HG02798 (cell line): ENCODE results near the gene SKOR2.

Experiments used
- ATAC-seq: cut with Tn5 transposase; IDR thresholded peaks from one replicate; pipeline ENCODE4 v1.9.1; 2021; ENCODE audit warnings: mild to moderate bottlenecking; ENCODE audit not compliant: unreplicated experiment, poor library complexity

The SKOR2 gene

GRCh38 chr18:47260924-47261701, 9.7 kb upstream of the SKOR2 start:
- ATAC-seq: no peak

- no peak for ATAC-seq
These were observed 8.9 kb upstream of the SKOR2 start for GRCh38 chr18:47260120-47260923.

GRCh38 chr18:47254341-47254939, 3.0 kb upstream of the SKOR2 start:
- ATAC-seq: no peak

GRCh38 chr18:47253101-47253654, 1.7 kb upstream of the SKOR2 start:
- ATAC-seq: no peak

GRCh38 chr18:47250391-47251046, 941 bp downstream of the SKOR2 start:
- no peak for ATAC-seq

GRCh38 chr18:47249314-47249981, 2.0 kb downstream of the SKOR2 start:
- no peak for ATAC-seq

- ATAC-seq: no peak
These were observed 2.7 kb downstream of the SKOR2 start for GRCh38 chr18:47248604-47249313.

- ATAC-seq: no peak
These were observed 3.3 kb downstream of the SKOR2 start for GRCh38 chr18:47248115-47248603.

- no peak for ATAC-seq
These were observed 3.9 kb downstream of the SKOR2 start for GRCh38 chr18:47247416-47248114.

GRCh38 chr18:47247036-47247415, 4.4 kb downstream of the SKOR2 start:
- ATAC-seq: no peak

GRCh38 chr18:47246027-47246971, 5.2 kb downstream of the SKOR2 start:
- no peak for ATAC-seq

GRCh38 chr18:47244086-47244485, 7.4 kb downstream of the SKOR2 start:
- no peak for ATAC-seq

- ATAC-seq: no peak
These were observed 16.4 kb downstream of the SKOR2 start for GRCh38 chr18:47235096-47235495.

- no peak for ATAC-seq
These were observed 24.8 kb downstream of the SKOR2 start for GRCh38 chr18:47226660-47227059.

- ATAC-seq: no peak
These were observed 35.8 kb downstream of the SKOR2 start for GRCh38 chr18:47215554-47216138.

- ATAC-seq: no peak
These were observed 42.3 kb downstream of the SKOR2 start for GRCh38 chr18:47209171-47209570.
